OCI-M2 (cell line): ENCODE results near the gene MMP20.

Experiments used
- DNase-seq: peaks from one replicate; lab custom pipeline; 2025; ENCODE audit not compliant: unreplicated experiment; lab: John Stamatoyannopoulos, UW

Gene MMP20

GRCh38 chr11:102561636-102562035 lies 63.5 kb downstream of the MMP20 start:
- no peak for DNase-seq

GRCh38 chr11:102560555-102561011 lies 64.5 kb downstream of the MMP20 start:
- no peak for DNase-seq

GRCh38 chr11:102559839-102560238 lies 65.3 kb downstream of the MMP20 start:
- DNase-seq: no peak

GRCh38 chr11:102555091-102555490 lies 70.0 kb downstream of the MMP20 start:
- DNase-seq: no peak

GRCh38 chr11:102553835-102554282 lies 71.3 kb downstream of the MMP20 start:
- DNase-seq: no peak

GRCh38 chr11:102552447-102553194 lies 72.5 kb downstream of the MMP20 start:
- no peak for DNase-seq

- DNase-seq: no peak
Observed at GRCh38 chr11:102552020-102552419, 73.1 kb downstream of the MMP20 start.

- DNase-seq: no peak
Observed at GRCh38 chr11:102551169-102551781, 73.9 kb downstream of the MMP20 start.

GRCh38 chr11:102546923-102547471 lies 78.1 kb downstream of the MMP20 start:
- DNase-seq: no peak

- no peak for DNase-seq
Observed at GRCh38 chr11:102546427-102546826, 78.7 kb downstream of the MMP20 start.

GRCh38 chr11:102545701-102546100 lies 79.4 kb downstream of the MMP20 start:
- no peak for DNase-seq

- DNase-seq: no peak
Observed at GRCh38 chr11:102544594-102544993, 80.5 kb downstream of the MMP20 start.

GRCh38 chr11:102539567-102539966 lies 85.6 kb downstream of the MMP20 start:
- no peak for DNase-seq

- DNase-seq: no peak
Observed at GRCh38 chr11:102538932-102539331, 86.2 kb downstream of the MMP20 start.

GRCh38 chr11:102534261-102534872 lies 90.8 kb downstream of the MMP20 start:
- DNase-seq: no peak

- no peak for DNase-seq
Observed at GRCh38 chr11:102530558-102530957, 94.6 kb downstream of the MMP20 start, which contains the start of gene MMP7. MMP7 (minus strand) TSS chr11:102530747; CDS start chr11:102530700, 47 bp downstream.

- no peak for DNase-seq
Observed at GRCh38 chr11:102528618-102529017, 96.5 kb downstream of the MMP20 start.

- DNase-seq: no peak
Observed at GRCh38 chr11:102527684-102528083, 97.4 kb downstream of the MMP20 start.

- no peak for DNase-seq
Observed at GRCh38 chr11:102527041-102527440, 98.1 kb downstream of the MMP20 start.
